Right lobe of liver (tissue), 4 donors: Measurements from ENCODE around the gene PRR20D.

Experiments used
- CTCF ChIP-seq, 4 donors: fragments of 200-600 bp in 3 of 4; fragments of 450-650 bp in 1 of 4; IDR thresholded peaks; one replicate each; pipeline versions ENCODE4 v1.5.1 to v1.8.0; 2016 to 2022; ENCODE audit warnings: antibody characterized with exemption in 4 of 4, mild to moderate bottlenecking in 2 of 4
- POLR2A ChIP-seq: fragments of 450-650 bp; IDR thresholded peaks from one replicate; pipeline ENCODE4 v1.6.1; 2017; ENCODE audit warnings: antibody characterized with exemption, mild to moderate bottlenecking
- donor health status: DM: no; HTN: no; CAD: no.
- donor health status: DM: no; HTN: no; CAD: no.
- donor health status: DM: no; HTN: yes; CAD: no.

GRCh38 chr13:57137585-57137984 lies 22.8 kb upstream of the PRR20D start:
- no peak for TF ChIP-seq CTCF (IDR thresholded peaks at IDR 0.05)
- TF ChIP-seq POLR2A: no peak
